HG03039 (cell line): ENCODE measurements around the gene PSMD1.

Source experiments
- ATAC-seq: cut with Tn5 transposase; IDR thresholded peaks from one replicate; pipeline ENCODE4 v1.9.1; 2021; ENCODE audit warnings: mild to moderate bottlenecking, moderate library complexity; ENCODE audit not compliant: unreplicated experiment

PSMD1 gene

DNA sequence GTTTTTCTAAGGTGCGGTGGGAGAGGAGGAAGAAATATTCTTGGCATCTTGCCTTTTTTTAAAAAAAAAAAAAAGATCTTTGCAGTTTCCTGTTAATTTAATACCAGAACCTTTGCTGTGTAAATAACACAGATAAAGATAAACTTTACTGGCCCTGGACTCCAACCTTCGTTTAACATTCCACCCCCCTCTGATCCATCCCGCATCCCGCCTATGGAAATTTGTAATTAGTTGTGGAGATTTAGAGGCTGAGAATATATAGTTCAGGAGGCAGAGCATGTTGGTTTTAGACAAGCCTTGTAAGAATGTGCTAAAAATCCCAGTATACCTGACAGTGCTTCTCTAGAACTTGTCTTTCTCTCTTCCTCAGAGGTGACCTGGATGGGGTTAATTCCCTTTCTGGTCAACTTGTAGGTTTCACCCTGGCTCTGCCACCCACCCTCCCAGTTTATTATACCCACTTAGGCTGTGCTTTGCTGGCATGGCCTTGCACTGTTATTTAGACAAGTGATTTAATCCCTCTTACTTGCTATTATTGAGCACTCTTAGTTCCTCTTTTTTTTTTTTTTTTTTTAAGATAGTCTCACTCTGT, 22.3 kb upstream of the PSMD1 start:
- no peak for ATAC-seq

GRCh38 chr2:231036131-231036530, 20.5 kb upstream of the PSMD1 start:
- ATAC-seq = no peak

GRCh38 chr2:231036578-231037106, 20.0 kb upstream of the PSMD1 start:
- ATAC-seq = no peak

DNA sequence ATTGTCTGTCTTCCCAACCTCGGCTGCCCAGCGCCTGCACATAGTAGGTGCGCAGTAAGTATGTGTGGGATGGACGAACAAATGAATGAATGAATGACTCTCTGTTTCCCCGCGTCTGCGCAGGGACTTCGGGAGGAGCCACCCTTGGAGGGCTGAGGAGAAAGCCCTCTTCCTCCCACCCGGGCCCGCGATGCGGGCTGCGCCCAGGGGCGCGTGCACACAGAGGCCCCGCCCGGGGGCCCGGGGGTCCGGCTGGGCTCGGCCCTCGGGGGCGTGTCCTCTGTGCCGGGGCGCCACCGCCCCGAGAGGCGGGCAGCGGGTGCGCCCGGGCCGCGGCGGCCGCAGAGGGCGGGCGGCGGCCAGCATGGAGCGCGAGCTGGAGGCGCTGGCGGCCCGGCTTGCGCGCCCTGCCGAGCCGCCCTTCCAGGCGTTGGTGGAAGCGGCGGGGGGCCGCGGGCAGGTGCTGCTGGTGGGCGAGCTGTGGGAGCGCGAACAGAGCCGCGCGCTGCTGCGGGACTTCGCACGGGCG, 19.4 kb upstream of the PSMD1 start, which contains the start of gene C2orf72:
Gene C2orf72 (plus strand): TSS at position 322 of the 529 bp plus-strand sequence. CDS start 43 bp downstream, at position 365.
- ATAC-seq = no peak

- no peak for ATAC-seq
Observed at GRCh38 chr2:231037731-231038482, 18.8 kb upstream of the PSMD1 start.

DNA sequence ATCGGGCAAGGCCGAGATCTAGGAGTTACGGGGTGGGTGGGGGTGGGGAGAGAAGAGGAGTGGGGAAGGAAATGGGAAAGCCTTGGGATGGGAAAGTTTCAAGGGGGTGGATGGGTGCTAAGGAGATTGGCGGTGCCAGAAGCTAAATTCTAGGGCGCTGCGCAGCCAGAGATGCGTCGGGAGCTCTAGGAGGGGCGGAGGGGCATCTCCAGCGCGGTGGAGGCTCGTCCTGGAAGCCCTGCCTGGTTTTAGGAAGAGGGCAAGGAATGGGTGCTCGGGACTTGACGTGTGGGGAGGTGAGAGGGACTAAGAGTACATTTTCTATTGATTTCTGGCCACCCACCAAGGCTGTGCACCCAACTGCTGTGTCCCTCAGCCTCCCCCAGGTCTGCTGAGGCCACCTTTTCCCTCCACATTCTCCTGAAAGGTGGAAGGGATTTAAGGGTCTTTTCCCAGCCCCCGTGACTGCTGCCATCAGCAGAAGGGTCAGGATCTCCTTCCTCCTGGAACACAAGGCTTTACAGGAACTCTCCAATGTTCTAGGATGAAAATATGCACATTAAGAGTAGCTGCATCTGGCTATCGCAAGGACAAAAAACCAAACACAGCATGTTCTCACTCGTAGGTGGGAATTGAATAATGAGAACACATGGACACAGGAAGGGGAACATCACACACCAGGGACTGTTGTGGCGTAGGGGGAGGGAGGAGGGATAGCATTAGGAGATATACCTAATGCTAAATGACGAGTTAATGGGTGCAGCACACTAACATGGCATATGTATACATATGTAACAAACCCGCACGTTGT, 18.0 kb upstream of the PSMD1 start:
- no peak for ATAC-seq

DNA sequence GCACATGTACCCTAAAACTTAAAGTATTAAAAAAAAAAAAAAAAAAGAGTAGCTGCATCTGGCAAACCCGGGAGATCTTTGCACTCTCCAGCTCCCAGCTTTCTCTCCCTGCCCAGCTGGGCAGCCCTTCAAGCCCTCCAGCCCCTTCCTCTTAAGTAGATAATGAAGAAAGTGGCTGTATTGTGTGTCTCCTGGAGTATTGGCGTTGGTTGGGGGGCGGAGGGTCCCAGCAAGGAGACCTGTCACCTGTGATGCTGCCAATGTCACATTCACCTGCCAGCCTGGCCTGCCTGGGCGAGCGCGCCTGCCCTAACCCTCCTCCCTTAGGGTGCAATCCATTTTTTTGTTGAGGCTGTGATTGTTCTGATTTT, 17.4 kb upstream of the PSMD1 start:
- ATAC-seq = no peak

DNA sequence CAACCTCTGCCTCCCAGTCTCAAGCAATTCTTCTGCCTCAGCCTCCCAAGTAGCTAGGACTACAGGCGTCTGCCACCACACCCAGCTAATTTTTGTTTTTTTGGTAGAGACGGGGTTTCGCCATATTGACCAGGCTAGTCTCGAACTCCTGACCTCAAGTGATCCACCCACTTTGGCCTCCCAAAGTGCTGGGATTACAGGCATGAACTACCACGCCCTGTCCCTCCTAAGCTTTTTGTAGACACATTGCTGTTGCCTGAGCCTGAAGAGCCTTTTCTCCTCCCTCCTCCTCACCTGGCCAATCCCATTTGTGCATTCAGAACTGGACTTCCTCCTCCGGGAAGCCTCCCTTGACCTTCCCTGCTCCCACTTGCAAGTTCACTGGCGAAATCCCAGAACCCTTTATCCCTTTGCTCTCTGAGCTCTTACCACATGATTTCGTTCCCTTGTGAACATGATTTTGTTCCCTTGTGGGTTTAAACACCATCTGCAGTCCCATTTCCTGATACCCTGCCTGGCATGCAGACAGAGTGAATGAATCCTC, 16.8 kb upstream of the PSMD1 start:
- no peak for ATAC-seq

DNA sequence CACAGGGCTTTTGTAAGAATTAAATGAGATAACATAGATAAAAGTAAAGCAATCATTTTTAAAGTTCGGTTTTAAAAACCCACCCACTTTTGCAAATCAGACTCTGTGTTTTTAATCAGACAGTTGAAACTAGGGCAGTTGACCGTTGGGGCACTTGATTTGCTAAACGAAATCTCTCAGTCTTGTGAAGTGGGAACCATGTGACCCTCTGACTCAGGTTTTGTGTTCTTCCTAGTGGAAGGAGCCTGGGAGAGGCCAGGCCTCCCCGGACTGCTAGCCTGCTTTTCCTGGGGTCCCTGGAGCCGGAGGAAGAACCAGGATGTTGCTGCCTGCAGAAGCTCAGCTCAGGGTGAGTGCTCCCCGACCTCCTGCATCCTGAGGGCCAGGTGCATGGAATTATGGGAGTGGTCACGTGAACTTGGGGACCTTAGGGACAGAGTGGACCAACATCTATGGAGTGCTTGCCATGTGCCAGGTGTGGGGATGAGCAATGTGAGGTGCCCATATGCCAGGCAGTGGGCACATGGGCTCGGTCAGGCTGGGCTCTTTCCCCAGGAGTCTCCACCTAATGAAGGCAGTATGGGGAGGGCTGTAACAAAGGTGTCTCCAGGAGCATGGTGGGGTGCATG, 15.5 kb upstream of the PSMD1 start:
- no peak for ATAC-seq

DNA sequence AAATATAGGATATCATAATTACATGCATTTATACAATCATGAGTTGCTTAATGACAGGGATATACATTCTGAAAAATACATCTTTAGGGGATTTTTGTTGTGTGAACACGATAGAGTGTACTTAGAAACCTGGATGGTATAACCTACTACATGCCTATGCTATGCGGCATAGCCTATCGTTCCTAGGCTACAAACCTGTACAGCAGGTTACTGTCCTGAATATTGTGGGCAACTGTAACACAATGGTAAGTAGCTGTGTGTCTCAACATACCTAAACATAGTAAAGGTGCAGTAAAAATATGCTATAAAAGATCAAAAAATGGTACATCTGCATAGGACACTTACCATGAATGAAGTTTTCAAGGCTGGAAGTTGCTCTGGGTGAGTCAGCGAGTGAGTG, 12.9 kb upstream of the PSMD1 start:
- no peak for ATAC-seq

DNA sequence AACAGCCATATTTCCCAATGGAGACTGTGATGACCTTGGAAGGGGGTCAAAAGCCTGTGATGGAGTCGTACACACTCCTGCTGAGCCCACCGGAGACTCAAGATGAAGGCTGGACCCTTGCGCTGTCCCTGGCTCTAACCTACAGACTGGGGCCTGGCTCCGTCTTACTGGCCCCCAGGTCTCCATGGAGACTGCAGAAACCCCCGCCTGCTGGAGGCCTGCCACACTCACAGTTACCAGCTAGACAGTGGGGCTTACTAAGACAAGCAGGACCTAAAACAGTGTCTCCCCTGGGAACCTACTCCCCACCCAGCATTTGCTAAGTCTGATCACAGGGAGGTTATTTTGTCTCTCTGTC, 9.8 kb upstream of the PSMD1 start:
- no peak for ATAC-seq

DNA sequence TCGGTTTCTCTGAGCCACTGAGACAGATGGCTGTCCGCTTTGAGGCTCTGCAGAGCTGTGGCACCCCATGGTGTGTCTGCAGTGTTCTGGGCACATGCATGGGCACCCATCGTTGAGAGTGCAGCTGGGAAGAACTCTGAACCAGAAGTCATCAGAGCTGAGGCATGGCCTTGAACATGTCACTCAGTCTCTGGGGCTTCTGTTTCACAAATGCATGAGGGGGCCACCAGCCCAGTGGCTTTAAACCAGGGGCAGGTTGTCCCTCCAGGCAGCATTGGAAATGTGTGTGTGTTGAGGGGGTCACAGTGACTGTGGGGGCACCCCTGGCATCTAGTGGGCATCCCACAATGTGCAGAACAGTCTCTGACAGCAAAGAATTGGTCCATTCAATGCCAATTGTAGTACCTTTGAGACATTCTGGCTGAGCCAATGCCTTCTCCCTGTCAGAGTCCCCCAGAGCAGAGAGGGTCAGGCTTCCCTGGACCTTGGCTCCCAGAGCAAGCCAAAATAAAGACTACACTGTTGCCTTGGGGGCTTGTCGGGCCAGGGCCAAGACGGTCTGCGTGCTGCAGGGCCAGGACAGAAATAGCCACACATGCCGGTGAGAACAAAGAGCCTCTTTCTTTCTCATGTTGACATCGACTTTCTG, 9.3 kb upstream of the PSMD1 start:
- ATAC-seq = no peak

- ATAC-seq = no peak
Observed at GRCh38 chr2:231047923-231048915, 8.4 kb upstream of the PSMD1 start.

DNA sequence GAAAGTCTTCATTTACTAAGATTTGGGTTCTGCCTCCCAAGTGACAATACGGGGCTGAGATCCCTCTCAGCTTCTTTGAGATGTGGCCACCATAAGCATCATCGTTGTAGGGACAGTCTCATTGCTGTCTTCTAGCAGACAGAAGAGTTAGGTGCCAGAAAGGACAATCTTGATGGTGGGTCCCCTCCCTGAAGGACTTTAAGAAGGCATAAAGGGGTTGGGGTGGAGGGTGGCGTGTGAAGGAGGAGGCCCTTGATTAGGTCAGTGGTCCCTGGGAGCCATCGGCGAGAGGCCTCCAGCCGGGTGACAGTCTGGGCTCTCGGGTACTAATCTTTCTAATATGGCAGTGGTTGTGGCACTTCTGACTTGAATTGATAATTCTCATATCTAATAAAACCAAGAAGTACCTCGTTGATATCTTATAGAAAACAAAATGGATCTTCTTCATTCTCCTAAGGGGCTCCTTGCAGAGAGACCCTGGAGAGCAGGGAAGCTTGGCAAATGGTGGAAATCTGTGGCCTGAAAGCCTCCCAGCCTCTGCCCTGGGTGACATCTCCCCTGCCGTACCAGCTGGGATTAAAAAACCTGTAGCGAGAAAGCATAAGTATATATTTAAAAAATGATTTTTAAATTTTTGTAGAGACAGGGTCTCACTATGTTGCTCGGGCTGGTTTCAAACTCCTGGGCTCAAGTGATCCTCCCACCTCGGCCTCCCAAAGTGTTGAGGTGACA, 7.2 kb upstream of the PSMD1 start:
- no peak for ATAC-seq

- ATAC-seq = no peak
Observed at GRCh38 chr2:231050018-231050901, 6.4 kb upstream of the PSMD1 start.

GRCh38 chr2:231051116-231051515, 5.6 kb upstream of the PSMD1 start:
- no peak for ATAC-seq
